ENCODE results near the gene MTHFS.
"Not testable (repeated sequence)": the region's sequence is repeated elsewhere in the genome, so short reads cannot be mapped to it uniquely, and the experiment has no call there.

MTHFS gene

DNA sequence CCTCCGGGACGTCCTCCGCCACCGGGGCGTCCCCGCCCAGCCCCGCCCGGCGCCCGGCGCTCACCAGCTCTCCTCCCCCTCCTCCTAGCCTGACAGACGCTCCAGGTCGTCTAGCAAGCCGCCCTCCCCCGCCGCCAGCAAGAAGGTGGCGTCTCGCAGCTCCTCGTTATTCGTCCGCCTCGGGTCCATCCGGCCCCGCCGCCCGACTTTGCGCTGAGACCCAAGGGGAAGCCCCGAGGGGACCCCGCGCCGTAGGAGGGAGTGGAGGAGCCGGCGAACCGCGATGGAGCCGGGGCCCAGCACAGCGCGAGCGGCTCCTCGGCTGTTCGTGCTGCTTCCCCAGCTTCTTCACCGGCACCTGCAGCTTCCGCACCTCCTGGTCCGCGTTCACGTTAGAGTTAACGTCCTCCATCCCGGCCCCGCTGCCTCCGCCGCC lies 26.3 kb upstream of the MTHFS start:
- DNase-seq, result peak; percentile 61 to 69
- TF ChIP-seq GATA1 (IDR thresholded peaks at IDR 0.05; ENCODE audit: low read depth, low read length), result no peak
- TF ChIP-seq POLR2A (IDR thresholded peaks at IDR 0.05; ENCODE audit: low read length), result no peak

DNA sequence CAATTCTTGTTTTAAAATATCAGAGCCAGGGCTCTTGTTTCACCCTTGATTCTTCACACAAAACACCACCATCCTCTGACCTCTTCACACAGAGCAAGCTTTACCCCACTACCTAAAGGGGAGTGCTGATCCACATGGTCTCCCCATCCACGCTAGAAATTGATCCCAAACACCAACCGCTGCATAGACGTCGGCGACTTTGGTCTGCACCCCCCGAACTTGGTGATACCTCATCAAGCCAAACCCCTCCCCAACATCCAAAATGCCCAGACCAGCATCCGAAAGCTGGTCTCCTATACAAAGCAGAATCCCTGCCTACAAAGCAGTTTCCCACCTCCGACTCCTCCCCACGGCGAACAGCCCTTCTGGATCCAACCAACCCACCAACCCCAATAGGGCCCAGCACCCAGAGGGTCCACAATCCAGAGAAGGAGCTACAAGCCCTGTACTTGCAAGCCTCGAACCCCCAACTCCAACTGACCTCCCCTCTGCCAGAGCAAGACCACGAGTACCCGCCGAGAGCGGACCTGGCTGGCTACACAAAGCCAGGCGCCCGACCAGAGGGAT lies 25.8 kb upstream of the MTHFS start:
- TF ChIP-seq GATA1 (IDR thresholded peaks at IDR 0.05; ENCODE audit: low read depth, low read length) (no peak), POLR2A (IDR thresholded peaks at IDR 0.05; ENCODE audit: low read length) (no peak)
- no peak for DNase-seq

DNA sequence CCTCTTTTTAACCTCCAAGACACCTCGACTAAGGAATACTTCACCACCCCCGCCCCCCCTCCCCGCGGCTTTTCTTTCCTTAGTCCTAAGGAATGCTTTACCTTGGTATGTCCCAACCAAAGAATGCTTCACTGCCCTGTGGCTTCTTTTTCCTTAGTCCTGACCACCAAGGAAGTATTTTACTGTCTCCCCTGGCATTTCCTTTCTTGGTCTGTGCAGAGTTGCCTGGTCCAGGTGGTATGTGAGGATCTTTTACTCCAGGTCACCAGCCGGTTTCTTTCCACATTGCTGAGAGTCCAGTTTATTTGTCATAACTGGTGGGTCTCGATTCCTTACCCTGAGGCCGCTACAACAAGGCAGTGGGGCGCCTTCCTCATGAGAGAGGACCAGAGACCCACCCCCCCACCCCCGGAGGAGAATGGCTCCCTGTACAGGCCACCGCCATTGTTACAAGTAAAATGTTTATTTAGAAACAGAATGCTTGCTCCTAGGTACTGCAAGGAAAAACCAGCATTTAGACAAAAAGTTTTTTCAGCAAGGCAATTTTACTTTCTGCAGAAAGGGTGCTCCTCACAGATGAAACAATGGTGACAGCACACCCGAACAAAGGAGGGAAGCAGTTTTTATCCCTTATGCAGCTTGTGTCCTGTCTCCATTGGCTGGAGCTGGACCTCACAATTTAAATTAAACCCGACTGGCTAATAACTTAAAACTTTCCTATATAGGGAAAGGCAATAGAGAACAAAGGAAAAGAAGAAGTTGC lies 23.1 kb upstream of the MTHFS start:
- DNase-seq, result peak; percentile 8 to 10
- no peak for TF ChIP-seq GATA1 (IDR thresholded peaks at IDR 0.05; ENCODE audit: low read depth, low read length)

DNA sequence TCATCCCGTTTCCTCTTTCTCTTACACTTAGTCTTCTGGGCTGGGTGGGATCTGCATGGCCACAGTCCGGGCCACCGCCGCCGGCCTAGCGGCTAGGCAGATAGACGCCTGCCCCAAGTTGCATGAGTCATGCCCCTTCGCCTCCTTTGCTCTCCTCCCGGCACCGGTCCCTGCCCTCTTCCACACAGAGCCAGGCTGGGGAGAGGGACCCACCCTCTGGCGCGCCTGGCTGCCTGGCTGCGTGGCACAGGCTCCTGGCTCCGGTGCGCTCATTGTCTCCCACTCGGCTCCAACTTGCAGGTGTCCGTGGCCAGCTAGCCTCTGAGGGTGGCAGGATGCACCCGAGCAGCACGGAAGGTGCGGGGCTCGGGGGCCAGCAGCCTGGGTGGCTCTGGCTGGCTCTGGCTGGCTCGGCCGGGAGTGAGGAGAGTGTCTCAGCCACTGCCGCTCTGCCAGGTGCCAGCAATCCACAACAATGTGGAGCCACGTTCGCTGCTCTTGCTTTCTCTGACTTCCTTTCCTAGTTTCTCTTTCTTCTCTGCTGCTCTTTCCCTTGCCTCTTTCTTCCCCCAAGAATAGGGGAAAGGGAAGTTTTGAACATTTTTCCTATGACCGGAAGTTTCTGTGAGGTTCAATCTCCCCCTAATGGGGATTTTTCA lies 22.4 kb upstream of the MTHFS start:
- no peak for TF ChIP-seq POLR2A (IDR thresholded peaks at IDR 0.05; ENCODE audit: low read length)
- no peak for DNase-seq

DNA sequence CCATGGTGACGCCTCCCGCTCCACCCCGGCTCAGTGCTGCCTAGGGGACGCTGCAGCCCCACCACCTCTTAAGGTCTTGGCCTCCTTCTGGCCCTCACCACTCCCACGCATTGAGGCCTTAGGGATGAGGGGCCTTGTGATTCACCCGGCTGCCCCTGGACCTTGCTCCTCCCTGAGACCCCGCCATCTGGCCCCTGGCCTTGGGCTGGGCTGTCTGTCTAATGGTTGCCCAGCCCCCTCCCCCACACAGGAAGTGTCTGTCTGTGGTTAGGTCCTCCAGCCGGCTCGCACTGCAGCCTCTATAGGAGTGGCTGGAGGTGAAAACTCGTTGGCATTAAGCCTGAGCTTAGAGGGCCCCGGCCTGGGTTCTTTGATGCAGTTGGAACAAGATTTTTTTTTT lies 21.5 kb upstream of the MTHFS start:
- TF ChIP-seq GATA1 (IDR thresholded peaks at IDR 0.05; ENCODE audit: low read depth, low read length) (no peak), POLR2A (IDR thresholded peaks at IDR 0.05; ENCODE audit: low read length) (peak; percentile 0)
- no peak for DNase-seq

DNA sequence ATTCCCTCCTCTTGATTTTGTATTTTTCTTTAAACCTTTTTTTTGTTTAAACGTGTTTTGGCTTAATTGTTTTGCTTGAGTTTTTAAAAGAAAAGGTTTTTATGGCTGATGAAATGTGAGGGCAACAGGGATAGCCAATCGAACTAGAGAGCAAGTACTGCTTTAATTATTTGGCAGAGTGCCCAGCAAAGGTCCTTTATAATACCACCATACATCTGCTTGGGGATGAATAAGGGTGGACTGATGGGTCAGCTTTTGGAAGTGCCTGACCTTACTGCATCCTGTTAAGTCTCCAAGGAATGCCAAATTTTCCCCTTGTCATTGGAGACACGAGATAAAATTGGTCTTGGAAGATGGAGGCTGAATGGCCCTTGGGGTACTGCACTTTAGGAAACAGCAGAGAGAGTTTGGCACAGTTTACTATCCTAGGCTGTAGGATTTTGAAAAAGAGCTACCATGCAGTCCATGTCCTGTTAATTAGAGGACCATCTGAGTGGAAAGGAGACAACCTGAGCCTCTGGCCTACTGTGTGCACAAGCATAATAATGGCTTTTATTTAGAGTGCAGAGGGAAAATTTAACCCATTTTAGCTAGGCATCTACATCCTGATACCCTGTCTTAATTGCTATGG lies 19.8 kb upstream of the MTHFS start:
- peak in 1 of 2 experiments; percentile 6 for DNase-seq
- TF ChIP-seq GATA1 (IDR thresholded peaks at IDR 0.05; ENCODE audit: low read depth, low read length), result no peak
- TF ChIP-seq POLR2A (IDR thresholded peaks at IDR 0.05; ENCODE audit: low read length), result no peak

DNA sequence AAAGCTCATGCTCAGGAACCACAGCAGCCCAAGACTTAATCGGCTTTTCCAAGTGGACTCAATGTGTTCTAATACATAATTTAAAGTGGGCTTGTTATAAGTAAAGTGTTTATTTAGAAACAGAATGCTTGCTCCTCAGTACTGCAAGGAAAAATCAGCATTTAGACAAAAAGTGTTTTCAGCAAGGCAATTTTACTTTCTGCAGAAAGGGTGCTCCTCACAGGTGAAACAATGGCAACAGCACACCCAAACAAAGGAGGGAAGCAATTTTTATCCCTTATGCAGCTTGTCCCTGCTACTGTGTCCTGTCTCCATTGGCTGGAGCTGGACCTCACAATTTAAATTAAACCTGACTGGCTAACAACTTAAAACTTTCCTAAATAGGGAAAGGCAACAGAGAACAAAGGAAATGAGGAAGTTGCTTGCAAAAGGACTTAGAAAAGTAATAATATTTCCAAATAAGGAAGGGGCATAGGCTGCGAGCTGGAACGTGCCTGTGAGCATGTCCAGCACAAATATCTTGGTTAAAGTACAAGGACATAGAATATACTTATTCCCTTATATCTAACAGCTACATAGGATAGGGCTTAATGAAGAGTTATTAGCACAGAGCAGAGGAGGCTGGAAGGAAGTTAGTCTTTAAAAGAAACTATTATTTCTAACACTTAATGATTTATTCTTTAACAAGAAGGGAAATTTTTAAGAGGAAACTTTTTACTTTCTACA lies 19.1 kb upstream of the MTHFS start:
- peak in 1 of 2 experiments; percentile 6 for DNase-seq

DNA sequence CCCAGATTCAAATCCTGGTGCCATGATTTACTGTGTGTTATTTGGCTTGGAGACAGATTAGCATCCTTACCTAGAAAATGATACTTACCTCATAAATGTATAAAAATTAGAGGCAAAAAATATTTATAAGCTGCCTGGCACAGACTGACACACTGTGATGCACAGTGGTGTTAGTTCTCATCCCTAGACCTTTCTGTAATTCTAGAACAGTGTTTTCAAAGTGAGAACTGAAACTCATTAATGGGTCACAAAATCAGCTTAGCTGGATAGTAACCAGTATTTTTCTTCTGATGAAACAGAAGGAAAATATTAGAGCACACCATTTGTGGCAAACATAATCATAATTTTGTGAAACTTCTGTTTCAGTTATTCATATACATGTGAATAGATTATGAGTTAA lies 17.9 kb upstream of the MTHFS start:
- TF ChIP-seq GATA1 (IDR thresholded peaks at IDR 0.05; ENCODE audit: low read depth, low read length), result no peak
- no peak for TF ChIP-seq POLR2A (IDR thresholded peaks at IDR 0.05; ENCODE audit: low read length)
- DNase-seq, result no peak

DNA sequence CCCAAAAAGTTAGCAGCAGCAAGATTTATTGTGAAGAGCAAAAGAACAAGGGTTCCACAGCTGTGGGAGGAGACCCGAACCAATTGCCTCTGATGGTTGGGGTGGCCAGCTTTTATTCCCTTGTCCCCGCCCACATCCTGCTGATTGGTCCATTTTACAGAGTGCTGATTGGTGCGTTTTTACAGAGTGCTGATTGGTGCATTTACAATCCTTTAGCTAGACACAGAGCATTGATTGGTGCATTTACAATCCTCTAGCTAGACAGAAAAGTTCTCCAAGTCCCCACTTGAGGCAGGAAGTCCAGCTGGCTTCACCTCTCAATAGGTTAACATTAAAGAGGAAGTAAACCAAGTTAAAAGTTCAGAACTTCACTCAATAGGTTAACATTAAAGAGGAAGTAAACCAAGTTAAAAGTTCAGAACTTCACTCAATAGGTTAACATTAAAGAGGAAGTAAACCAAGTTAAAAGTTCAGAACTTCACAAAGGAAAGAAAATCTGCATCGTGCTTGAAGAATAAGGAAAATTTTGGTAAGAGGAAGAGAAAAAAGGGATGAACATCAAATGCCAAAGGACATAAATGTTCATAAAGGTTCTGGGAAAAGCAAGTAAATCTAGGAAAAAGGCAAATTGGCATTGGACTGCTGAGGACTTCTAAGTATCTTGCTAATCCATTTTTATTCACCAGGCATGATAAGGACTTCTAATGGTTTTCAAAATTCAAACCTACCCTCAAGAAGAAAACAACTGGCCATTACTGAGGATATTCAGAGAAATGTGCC lies 12.9 kb upstream of the MTHFS start:
- DNase-seq, result not testable (repeated sequence)

DNA sequence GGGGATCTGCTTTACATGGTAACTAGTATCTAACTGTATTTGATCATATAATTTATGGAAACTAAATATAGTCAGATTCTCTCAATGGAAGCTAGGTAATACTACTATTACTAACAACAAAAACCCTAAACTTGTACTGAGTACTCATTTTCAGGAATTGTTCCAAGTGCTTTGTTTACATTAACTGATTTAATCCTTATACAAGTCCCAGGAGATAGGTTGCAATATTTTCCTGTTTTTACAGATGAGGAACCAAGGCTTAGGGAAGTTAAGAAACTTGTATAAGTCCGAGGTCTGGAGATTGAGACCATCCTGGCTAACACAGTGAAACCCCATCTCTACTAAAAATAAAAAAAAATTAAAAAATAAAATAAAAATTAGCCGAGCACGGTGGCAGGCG lies 7.5 kb upstream of the MTHFS start:
- TF ChIP-seq GATA1 (IDR thresholded peaks at IDR 0.05; ENCODE audit: low read depth, low read length) (no peak), POLR2A (IDR thresholded peaks at IDR 0.05; ENCODE audit: low read length) (no peak)
- DNase-seq, result no peak

DNA sequence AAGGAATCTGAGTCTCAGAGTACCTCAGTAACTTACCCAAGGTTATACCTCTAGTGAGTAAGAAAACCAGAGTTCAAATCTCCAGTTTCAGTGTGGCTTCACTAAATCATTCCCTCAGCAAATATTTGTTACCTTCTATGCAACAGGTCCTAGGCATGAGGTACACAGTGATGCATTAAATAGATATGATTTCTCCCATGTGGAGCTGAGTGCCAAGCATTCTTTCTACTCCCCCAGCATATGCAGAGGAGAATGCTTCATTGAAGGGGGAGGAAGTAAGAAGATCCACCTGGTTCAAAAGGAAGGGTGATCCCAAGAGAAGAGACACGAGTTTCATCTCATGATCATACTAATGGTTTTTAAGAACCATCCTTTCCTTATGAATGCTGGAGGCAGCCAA lies 6.8 kb upstream of the MTHFS start:
- TF ChIP-seq GATA1 (IDR thresholded peaks at IDR 0.05; ENCODE audit: low read depth, low read length), result no peak
- no peak for TF ChIP-seq POLR2A (IDR thresholded peaks at IDR 0.05; ENCODE audit: low read length)
- DNase-seq, result no peak

DNA sequence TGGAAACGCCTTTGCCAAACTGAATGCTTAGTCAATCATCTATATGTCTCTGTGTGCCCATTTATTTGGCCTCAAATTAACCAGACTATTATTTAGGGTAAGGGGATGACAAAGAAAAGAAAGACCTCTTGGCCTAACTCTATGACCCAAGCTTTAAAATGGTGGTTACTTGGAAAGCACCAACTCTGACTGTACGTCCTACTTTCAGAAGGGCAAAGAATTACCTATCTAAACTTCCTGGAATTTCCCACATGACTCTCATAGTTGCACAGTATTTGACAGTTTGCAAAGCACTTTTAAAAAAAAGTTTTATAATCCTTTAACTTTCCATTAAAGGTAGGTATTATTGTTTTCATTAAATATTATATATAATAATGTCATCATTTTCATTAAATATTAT lies 6.3 kb upstream of the MTHFS start:
- DNase-seq, result no peak
- no peak for TF ChIP-seq POLR2A (IDR thresholded peaks at IDR 0.05; ENCODE audit: low read length)
- no peak for TF ChIP-seq GATA1 (IDR thresholded peaks at IDR 0.05; ENCODE audit: low read depth, low read length)

DNA sequence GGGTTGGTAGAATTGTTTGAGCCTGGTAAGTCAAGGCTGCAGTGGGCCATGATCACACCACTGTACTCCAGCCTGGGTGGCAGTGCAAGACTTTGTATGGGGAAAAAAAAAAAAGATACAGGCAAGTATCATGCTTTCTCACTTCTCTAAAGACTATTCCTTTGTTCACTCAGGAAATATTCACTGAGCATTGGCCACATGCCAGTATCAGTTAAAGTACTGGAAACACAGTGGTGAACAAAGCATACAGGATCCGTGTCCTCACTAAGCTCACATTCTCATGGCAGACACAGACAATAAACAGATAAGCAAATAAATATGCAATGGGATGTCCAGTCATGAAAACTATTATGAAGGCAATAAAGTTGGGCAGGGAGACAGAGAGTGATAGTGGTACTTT lies 5.1 kb upstream of the MTHFS start:
- DNase-seq, result no peak
- TF ChIP-seq GATA1 (IDR thresholded peaks at IDR 0.05; ENCODE audit: low read depth, low read length) (no peak), POLR2A (IDR thresholded peaks at IDR 0.05; ENCODE audit: low read length) (no peak)

DNA sequence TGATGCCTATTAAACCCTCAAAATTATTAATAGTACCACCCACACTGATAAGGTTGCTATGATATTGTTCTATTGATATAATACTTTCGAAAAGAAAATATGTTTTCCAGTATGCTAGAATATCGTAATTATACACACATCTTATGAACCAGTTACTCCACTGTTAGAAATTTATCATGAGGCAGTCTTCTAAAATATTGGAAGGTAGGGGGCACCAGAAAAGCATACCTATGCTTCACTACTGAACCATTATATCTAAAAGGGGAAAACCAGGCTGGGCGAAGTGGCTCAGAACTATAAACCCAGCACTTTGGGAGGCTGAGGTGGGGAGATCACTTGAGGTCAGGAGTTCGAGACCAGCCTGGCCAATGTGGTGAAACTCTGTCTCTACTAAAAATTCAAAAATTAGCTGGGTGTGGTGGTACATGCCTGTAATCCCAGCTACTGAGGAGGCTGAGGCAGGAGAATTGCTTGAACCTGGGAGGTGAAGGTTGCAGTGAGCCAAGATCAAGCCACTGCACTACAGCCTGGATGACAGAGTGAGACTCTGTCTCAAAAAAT lies 4.1 kb upstream of the MTHFS start:
- not testable (repeated sequence) for DNase-seq
